Panc1 (cell line): ENCODE measurements around the gene EIF4E1B.

Experiments used
- CTCF ChIP-seq: fragments of 450-650 bp; IDR thresholded peaks from 2 replicates; pipeline ENCODE4 v1.5.1; 2017; ENCODE audit warnings: mild to moderate bottlenecking
- POLR2AphosphoS5 ChIP-seq: IDR thresholded peaks from 2 replicates; pipeline ENCODE4 v1.6.1; 2012; ENCODE audit warnings: mild to moderate bottlenecking, low read depth, low read length, moderate library complexity
- REST ChIP-seq, 2 experiments: IDR thresholded peaks; 2 replicates each; pipeline ENCODE4 v1.6.1; 2011 to 2012; ENCODE audit warnings: low read depth in 2 of 2, control low read depth in 1 of 2, low read length in 1 of 2, mild to moderate bottlenecking in 1 of 2, moderate library complexity in 1 of 2; ENCODE audit not compliant: insufficient read depth in 1 of 2

- no peak for TF ChIP-seq CTCF
- TF ChIP-seq REST (IDR thresholded peaks at IDR 0.05; ENCODE audit: insufficient read depth in 1 of 2, low read depth in 2 of 2, low read length in 1 of 2), result no peak
- TF ChIP-seq POLR2AphosphoS5, result no peak
Measured at GRCh38 chr5:176674799-176675198, 44.3 kb downstream of the EIF4E1B start.
